Astrocyte (in vitro differentiated cells and primary cell): Measurements from ENCODE around the gene ADGRD2. TPM values are rescaled to one million over a fixed set of nuclear protein-coding genes. Genes with fewer than 3 reads are reported as not detected.

ENCODE experiments used
- DNase-seq: peaks from one replicate; pipeline ENCODE4 v3.0.0-alpha.2; 2010; ENCODE audit warnings: low read depth
- FAIRE-seq: peaks from 2 replicates; lab custom pipeline; 2011; peaks lifted over from hg19 to GRCh38; lab: Jason Lieb, UNC
- H2AFZ ChIP-seq: 2 replicates; pipeline ENCODE4 v1.6.0; 2012; ENCODE audit warnings: low read depth, low read length, inconsistent platforms
- H3K27ac ChIP-seq: 2 replicates; pipeline ENCODE4 v1.5.1; 2011; ENCODE audit warnings: low read depth, low read length, inconsistent platforms
- H3K27me3 ChIP-seq: 2 replicates; pipeline ENCODE4 v1.6.0; 2011; ENCODE audit warnings: low read length, inconsistent platforms; ENCODE audit not compliant: insufficient read depth
- H3K36me3 ChIP-seq: 2 replicates; pipeline ENCODE4 v1.5.1; 2011; ENCODE audit warnings: low read length, inconsistent platforms; ENCODE audit not compliant: insufficient read depth
- H3K4me1 ChIP-seq: 2 replicates; pipeline ENCODE4 v1.5.1; 2011; ENCODE audit warnings: low read length, inconsistent platforms; ENCODE audit not compliant: insufficient read depth
- H3K4me2 ChIP-seq: 2 replicates; pipeline ENCODE4 v1.6.0; 2012; ENCODE audit warnings: low read length, inconsistent platforms
- H3K4me3 ChIP-seq: 2 replicates; pipeline ENCODE4 v1.5.1; 2011; ENCODE audit warnings: low read depth, mild to moderate bottlenecking, low read length, inconsistent platforms; ENCODE audit not compliant: insufficient read depth
- H3K79me2 ChIP-seq: 2 replicates; pipeline ENCODE4 v1.6.0; 2012; ENCODE audit warnings: mild to moderate bottlenecking, low read length, inconsistent platforms; ENCODE audit not compliant: insufficient read depth
- H3K9ac ChIP-seq: 2 replicates; pipeline ENCODE4 v1.6.0; 2012; ENCODE audit warnings: mild to moderate bottlenecking, low read length, inconsistent platforms
- H3K9me3 ChIP-seq: 2 replicates; pipeline ENCODE4 v1.5.1; 2012; ENCODE audit warnings: low read depth, mild to moderate bottlenecking, low read length, inconsistent platforms; ENCODE audit not compliant: insufficient read depth
- H4K20me1 ChIP-seq: 2 replicates; pipeline ENCODE4 v1.6.0; 2012; ENCODE audit warnings: low read length, inconsistent platforms; ENCODE audit not compliant: insufficient read depth
- H3K27ac Mint-ChIP-seq: one replicate; pipeline ENCODE4 v1.8.0; 2021; ENCODE audit warnings: mild to moderate bottlenecking, mixed read lengths; ENCODE audit not compliant: unreplicated experiment
- H3K27me3 Mint-ChIP-seq: one replicate; pipeline ENCODE4 v1.8.0; 2021; ENCODE audit warnings: low read depth, mixed read lengths; ENCODE audit not compliant: unreplicated experiment
- H3K36me3 Mint-ChIP-seq: one replicate; pipeline ENCODE4 v1.8.0; 2021; ENCODE audit warnings: low read depth, mixed read lengths; ENCODE audit not compliant: unreplicated experiment
- H3K4me1 Mint-ChIP-seq: one replicate; pipeline ENCODE4 v1.8.0; 2021; ENCODE audit warnings: low read depth, mixed read lengths; ENCODE audit not compliant: unreplicated experiment
- H3K4me3 Mint-ChIP-seq: one replicate; pipeline ENCODE4 v1.8.0; 2021; ENCODE audit warnings: mild to moderate bottlenecking, moderate library complexity, mixed read lengths; ENCODE audit not compliant: unreplicated experiment
- H3K9me3 Mint-ChIP-seq: one replicate; pipeline ENCODE4 v1.8.0; 2021; ENCODE audit warnings: mild to moderate bottlenecking, mixed read lengths; ENCODE audit not compliant: unreplicated experiment
- EZH2 ChIP-seq: IDR thresholded peaks from 2 replicates; pipeline ENCODE4 v1.6.1; 2012; ENCODE audit warnings: mild to moderate bottlenecking, low read length, inconsistent platforms; ENCODE audit not compliant: insufficient read depth
- total RNA-seq: library from RNA; stranded (reverse); gene quantifications from 2 replicates; pipeline ENCODE4 v1.2.1, GENCODE V29; 2021
- TF ChIP-seq, protein P1 (sequence below): IDR thresholded peaks from 2 replicates; pipeline ENCODE4 v1.5.1; 2011; ENCODE audit warnings: low read depth, mild to moderate bottlenecking, inconsistent platforms, low read length, moderate library complexity; ENCODE audit not compliant: insufficient read depth

ADGRD2 gene
- total RNA-seq, 1 donor from 2014 or later = not detected

DNA sequence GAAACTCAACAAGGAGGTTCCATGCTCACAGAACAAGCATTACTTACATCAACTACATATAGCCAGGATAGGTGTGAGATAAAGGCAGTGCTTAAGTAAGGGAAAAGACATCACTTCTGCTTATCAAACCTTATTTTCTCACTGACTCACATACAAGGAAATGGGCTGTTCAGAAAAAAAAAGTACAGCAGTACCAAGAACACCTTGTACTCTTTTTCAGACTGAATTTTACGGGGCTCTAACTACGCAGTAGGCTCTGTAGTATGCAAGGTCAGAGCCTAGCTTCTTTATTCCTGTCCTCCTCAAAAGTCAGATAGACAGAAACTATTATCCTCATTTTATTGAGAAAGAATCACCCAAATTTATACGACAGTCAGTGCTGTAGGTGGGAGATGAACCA, 40.8 kb upstream of the ADGRD2 start:
- Histone ChIP-seq H2AFZ (no peak overlapping the region), H3K9me3 (no peaks in the 10 kb centered on the region), H3K27ac (no peak overlapping the region), H3K4me3 (no peak overlapping the region), H4K20me1 (peaks cover 53% of the 10 kb centered on the region), H3K36me3 (peaks cover 56% of the 10 kb centered on the region), H3K4me2 (peak overlapping the region; percentile 6), H3K4me1 (peaks cover 35% of the 10 kb centered on the region), H3K27me3 (no peaks in the 10 kb centered on the region), H3K9ac (peak overlapping the region; percentile 18), H3K79me2 (peaks cover 85% of the 10 kb centered on the region)
- FAIRE-seq (peak; percentile 17), DNase-seq (no peak)
- Mint-ChIP-seq H3K27ac (peak overlapping the region; percentile 66), H3K27me3 (no peaks in the 10 kb centered on the region), H3K4me3 (peak overlapping the region; percentile 57), H3K36me3 (peaks cover 6% of the 10 kb centered on the region), H3K4me1 (peaks cover 39% of the 10 kb centered on the region), H3K9me3 (no peaks in the 10 kb centered on the region)
- no peak for TF ChIP-seq EZH2
- TF ChIP-seq, protein P1, sequence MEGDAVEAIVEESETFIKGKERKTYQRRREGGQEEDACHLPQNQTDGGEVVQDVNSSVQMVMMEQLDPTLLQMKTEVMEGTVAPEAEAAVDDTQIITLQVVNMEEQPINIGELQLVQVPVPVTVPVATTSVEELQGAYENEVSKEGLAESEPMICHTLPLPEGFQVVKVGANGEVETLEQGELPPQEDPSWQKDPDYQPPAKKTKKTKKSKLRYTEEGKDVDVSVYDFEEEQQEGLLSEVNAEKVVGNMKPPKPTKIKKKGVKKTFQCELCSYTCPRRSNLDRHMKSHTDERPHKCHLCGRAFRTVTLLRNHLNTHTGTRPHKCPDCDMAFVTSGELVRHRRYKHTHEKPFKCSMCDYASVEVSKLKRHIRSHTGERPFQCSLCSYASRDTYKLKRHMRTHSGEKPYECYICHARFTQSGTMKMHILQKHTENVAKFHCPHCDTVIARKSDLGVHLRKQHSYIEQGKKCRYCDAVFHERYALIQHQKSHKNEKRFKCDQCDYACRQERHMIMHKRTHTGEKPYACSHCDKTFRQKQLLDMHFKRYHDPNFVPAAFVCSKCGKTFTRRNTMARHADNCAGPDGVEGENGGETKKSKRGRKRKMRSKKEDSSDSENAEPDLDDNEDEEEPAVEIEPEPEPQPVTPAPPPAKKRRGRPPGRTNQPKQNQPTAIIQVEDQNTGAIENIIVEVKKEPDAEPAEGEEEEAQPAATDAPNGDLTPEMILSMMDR = no peak

GRCh38 chr9:124410321-124410913, 39.8 kb upstream of the ADGRD2 start:
- H3K27me3 Mint-ChIP-seq = no peaks in the 10 kb centered on the region
- peaks cover 50% of the 10 kb centered on the region for H3K36me3 ChIP-seq
- peaks cover 6% of the 10 kb centered on the region for H3K36me3 Mint-ChIP-seq
- no peak for DNase-seq
- peak overlapping the region; percentile 38 for H3K4me2 ChIP-seq
- peaks cover 88% of the 10 kb centered on the region for H3K79me2 ChIP-seq
- H2AFZ ChIP-seq = no peak overlapping the region
- peak overlapping the region; percentile 76 for H3K9ac ChIP-seq
- no peak overlapping the region for H3K4me3 ChIP-seq
- H3K4me1 ChIP-seq = peaks cover 39% of the 10 kb centered on the region
- H3K9me3 ChIP-seq = no peaks in the 10 kb centered on the region
- TF ChIP-seq, protein P1 = peak; percentile 42
- TF ChIP-seq EZH2 = no peak
- H3K27ac Mint-ChIP-seq = peak overlapping the region; percentile 50
- no peaks in the 10 kb centered on the region for H3K27me3 ChIP-seq
- peak overlapping the region; percentile 91 for H3K27ac ChIP-seq
- H4K20me1 ChIP-seq = peaks cover 46% of the 10 kb centered on the region
- H3K4me1 Mint-ChIP-seq = peaks cover 40% of the 10 kb centered on the region
- H3K9me3 Mint-ChIP-seq = no peaks in the 10 kb centered on the region
- peak overlapping the region; percentile 10 for H3K4me3 Mint-ChIP-seq
- FAIRE-seq = no peak

DNA sequence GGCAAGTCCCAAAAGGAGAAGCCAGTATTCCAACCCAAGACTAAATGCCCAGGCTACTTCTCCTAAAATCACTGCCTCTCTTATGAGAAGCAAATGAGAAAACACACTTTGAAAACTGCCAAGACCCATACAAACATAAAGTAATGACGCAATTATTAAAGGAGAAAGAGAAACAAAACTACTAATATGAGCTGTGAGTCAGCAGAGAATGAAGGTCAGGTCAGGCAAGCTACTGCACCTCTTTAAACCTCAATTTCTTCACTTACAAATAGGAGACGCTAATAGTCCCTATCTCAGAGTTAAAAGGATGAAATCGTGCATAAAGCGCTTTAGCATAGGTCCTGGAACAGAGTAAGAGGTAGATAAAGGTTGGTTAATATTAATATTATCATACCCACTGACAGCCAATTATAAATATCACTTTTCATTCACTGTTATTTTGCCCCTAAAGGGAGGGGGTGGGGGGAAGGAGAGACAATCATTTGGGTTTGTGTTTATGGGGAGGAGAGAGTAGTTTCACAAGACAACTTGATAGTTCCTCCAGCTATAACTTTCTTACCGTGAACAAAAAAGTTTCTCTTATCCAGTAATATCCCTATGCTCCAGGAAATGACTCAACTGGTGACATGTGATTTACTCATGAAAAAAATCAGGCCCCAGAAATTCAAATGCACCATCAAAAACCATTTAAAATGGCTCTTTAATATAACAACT, 38.6 kb upstream of the ADGRD2 start:
- peak overlapping the region; percentile 83 for H3K4me2 ChIP-seq
- peaks cover 33% of the 10 kb centered on the region for H4K20me1 ChIP-seq
- TF ChIP-seq, protein P1 = no peak
- no peak for TF ChIP-seq EZH2
- H3K27me3 ChIP-seq = no peaks in the 10 kb centered on the region
- peak overlapping the region; percentile 76 for H3K9ac ChIP-seq
- no peak overlapping the region for H2AFZ ChIP-seq
- no peaks in the 10 kb centered on the region for H3K9me3 ChIP-seq
- peaks cover 76% of the 10 kb centered on the region for H3K79me2 ChIP-seq
- peaks cover 45% of the 10 kb centered on the region for H3K36me3 ChIP-seq
- Mint-ChIP-seq H3K4me1 (peaks cover 40% of the 10 kb centered on the region), H3K27me3 (no peaks in the 10 kb centered on the region), H3K36me3 (peaks cover 3% of the 10 kb centered on the region), H3K9me3 (peaks cover 1% of the 10 kb centered on the region), H3K4me3 (peak overlapping the region; percentile 62), H3K27ac (peak overlapping the region; percentile 48)
- peak overlapping the region; percentile 47 for H3K4me3 ChIP-seq
- H3K4me1 ChIP-seq = peaks cover 39% of the 10 kb centered on the region
- H3K27ac ChIP-seq = peak overlapping the region; percentile 91
- FAIRE-seq (no peak), DNase-seq (peak; percentile 70)
